HG02623 (cell line): ENCODE results near the gene TMEM184A.
"Not testable (repeated sequence)": the region's sequence is repeated elsewhere in the genome, so short reads cannot be mapped to it uniquely, and the experiment has no call there.

Experiments
- ATAC-seq: cut with Tn5 transposase; IDR thresholded peaks from one replicate; pipeline ENCODE4 v1.9.1; 2021; ENCODE audit warnings: moderate library complexity; ENCODE audit not compliant: unreplicated experiment

The TMEM184A gene

DNA sequence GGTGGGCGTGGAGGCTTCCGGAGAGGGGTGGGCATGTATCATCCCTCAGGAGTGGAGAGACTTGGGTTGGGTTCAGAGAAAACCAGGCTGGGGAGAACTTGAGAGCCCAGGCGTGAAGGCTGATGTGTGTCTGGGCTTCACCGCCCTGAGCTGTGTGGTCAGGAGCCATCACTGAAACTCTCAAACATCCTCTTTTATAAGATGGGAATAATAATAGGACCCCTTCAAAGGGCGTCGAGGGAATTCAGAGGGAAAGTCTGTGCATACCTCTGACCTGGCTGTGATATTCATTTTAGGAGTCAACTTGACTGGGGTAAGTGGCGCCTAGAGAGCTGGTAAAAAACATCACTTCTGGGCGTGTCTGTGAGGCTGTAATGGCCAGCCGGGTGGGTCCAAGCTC, 34.9 kb upstream of the TMEM184A start:
- no peak for ATAC-seq

DNA sequence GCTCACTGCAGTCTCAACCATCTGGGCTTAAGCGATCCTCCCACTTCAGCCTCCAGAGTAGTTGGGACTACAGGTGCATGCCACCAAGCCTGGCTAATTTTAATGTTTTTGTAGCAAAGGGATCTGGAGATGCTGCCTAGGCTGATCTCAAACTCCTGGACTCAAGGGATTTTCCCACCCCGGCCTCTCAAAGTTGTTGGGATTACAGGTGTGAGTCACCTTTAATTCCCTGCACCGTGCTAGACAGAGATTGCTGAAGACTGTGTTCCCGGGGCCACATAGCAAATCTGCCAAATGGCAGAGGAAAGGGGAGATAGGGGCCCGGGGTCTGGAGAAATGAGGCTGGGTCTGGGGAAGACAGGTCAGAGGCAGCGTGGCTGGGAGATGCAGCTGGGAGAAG, 34.5 kb upstream of the TMEM184A start:
- ATAC-seq = no peak

DNA sequence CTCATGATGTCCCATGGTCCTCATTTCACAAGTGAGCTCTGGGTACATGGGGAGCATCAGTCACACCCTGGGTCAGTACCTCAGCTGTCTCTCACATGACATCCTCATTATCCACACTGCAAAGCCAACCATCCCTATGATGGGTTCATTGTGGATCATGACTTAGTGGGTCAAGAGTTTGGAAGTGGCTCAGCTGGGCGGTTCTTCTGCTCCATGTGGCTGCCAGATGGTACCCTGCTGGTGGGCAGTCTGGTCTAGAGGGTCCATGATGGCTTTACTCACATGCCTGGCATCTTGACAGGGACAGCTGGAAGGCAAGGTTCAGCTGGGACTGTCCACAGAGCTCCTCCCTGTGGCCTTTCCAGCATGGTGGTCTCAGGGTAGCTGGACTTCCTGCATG, 33.0 kb upstream of the TMEM184A start:
- ATAC-seq = no peak

DNA sequence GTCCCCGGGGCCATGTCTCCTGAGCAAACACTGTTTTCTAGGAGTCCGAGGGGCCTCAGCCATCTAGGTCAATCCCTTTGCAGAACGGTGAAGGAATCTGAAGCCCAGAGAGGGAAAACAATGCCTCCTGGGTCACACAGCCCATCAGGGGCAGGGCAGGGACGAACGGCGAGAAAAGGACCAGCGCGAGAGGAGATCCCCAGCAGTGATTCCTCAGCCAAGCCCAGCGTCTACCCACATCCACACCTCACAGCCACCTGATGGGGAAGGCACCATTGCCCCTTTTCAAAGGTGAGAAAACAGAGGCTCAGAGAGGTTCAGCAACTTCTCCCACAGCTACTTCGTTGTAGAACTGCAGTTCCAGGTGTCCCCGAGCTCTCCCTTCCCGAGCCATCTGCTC, 31.7 kb upstream of the TMEM184A start:
- ATAC-seq = no peak

DNA sequence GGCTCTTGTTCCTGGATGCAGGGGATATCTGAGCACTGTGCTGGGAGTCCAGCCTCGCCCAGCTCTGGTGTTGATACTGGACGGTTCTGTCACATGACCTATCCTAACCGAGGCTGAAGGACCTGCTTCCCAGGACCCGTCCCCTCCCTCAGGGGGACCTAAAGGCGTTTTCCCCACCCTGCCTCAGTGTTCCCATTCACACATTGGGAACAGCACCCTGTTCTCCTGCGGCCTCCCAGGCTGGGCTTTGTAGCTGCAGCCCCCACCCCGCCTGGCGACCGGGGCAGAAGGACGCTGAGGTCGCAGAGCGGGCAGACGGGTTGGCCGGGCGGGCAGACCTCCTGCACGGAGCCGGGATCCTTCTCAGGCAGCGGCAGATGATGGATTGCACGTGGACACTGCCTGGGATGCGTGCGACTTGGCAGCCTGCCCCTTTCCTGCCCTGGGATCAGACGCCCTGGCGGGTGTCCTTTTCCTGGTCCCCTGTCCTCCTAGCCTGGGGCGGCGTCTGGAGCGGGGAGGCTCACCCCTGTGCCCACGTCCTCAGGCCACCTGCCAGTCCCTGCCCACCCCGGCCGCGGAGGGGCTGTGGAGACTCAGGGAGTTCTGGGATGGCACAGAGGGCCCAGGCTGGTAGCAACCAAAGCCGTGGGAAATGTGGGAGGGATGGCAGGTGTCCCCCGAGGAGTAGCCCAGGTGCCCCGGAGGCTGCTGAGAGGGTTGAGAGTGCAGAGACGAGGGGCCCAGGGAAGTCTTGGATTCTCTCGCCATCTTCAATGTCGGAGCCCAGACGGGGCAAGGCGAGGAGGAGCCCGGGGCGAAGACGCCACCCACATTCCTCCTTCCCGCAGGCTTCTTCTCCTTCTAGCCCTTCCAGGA, 31.1 kb upstream of the TMEM184A start:
- ATAC-seq = no peak

DNA sequence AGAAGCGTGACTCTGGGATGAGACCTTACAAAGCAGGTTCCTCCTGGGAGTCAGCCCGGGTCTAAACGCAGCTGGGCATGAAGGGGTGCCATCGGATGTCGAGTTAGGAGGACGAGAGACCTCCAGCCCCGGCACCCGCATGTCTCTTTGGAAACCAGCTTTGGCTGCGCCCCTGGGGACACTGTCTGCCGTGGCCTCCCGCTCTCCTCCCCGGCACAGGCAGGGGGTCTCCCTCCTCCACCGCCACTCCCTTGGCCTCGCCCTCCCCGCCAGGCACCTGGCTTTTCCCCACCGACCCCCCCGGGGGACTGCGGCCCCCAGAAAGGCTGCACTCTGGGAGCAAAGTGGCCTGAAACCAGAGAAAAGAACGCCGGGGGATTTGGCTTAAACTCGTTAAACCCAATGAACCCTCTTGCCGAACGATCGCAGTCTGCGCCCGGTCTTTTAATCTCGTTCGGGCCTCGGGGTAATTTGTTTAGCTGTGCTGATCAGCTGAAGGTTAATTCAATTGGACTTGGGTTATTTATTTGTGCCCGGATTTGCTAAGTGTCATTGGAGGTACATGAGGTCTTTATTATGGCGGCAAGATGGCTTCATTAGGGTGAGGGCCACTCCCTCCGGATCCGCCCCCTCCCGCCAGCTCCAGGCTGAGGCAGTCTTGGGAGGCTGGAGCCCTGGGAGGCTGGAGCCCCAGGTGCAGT, 30.3 kb upstream of the TMEM184A start:
- ATAC-seq = no peak

DNA sequence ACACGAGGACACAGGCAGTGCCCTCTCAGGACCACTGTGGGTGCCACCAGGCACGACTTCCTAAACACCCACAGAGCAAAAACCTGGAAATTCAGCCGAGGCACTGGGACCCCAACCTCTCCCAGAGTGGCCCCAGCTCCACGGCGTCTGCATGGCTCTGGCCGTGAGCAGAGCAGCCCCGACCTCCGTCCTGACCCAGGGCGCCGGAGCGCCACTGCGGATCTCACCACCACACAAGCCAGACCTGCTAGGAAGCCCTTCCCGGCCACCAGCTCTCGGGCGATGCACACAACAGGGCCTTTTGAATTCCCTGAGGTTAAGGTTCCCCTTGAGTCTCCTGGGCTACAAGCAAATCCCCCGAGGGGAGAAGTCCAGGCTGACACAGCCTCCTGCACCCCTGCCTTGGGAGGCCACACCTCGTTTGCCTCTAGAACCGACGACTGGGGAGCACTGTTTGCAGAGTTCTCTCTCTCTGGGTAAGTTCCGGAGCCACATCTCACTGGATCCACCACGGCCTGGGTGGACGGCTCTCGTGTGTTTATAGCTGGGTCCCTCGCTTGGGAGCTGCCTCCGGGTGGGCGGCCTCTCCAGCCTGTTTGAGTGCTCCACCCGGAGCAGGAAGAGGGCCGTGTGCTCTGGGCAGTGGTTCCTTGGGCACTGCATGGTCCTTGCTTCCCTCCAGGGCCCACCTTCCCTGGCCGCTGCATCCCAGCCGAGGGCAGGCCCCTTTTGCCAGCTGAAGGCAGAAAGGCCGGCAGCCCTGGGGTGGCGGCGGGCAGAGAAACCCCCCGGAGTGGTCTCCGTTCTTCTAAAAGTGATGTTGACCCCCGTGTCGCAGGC, 29.4 kb upstream of the TMEM184A start:
- ATAC-seq = no peak

DNA sequence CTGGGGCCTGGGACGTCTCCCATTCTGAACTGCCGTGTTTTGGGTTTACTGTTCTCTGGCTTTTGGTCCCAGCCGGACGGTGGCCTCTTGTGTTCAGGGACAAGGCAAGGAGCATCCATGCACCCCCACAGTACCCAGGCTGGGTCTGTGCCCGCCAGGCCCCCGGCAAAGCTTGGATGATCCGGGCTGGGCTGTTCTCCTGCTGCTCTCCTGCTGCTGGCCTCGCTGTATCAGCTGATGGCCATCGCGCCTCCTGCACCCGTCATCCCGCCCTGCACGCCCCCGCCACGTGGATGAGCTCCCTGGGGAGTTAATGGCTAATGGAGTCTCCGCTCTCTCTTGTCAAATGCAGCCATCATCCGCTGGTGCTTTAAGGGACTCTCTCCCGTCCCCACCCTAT, 28.7 kb upstream of the TMEM184A start:
- no peak for ATAC-seq

DNA sequence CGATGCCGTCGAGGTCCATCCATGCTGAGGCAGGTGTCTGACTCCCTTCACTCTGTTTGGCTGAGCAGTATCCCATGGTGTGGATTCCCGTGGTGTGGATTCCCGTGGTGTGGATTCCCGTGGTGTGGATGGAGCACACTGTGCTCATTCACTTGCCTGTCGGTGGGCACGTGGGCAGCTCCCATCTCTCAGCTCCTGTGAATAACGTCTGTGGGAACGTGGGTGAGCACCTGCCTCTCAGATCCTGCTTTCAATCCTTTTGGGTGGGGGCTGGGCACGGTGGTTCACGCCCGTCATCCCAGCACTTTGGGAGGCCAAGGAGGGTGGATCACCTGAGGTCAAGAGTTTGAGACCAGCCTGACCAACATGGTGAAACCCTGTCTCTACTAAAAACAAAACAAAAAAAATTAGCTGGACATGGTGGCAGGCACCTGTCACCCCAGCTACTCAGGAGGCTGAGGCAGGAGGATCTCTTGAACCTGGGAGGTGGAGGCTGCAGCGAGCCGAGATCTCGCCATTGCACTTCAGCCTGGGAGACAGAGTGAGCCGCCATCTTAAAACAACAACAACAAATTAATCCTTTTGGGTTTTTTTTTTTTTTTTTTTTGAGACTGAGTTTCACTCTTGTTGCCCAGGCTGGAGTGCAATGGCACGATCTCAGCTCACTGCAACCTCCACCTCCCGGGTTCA, 27.4 kb upstream of the TMEM184A start:
- ATAC-seq = not testable (repeated sequence)

DNA sequence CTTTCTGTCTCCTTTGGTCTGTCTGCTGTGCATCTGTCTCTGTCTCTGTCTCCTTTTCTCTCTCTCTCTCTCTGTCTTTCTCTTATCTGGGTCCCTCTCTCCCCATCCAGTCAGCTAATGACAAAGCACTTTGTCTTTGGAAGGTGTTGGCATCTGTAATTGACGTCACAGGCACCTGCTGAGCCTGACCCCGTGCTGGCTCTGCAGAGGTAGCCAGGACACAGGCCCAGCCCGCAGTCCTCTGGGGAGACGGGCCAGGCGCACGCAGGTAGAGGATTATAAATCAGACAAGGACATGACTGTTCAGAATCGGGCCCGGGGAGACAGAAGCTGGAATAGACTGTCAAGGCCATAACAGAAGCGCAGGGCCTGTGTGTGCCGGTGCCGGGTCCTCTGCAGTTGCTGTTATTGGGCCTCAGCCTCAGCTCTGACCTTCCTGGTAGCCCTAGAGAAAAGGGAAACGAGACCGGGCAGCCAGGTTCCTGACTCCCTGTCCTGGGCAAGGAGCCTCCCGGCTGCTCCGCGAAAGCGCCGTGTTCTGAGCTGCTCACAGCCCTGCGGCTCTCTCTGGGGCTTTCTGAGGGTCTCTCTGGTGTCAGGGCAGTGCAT, 24.5 kb upstream of the TMEM184A start:
- no peak for ATAC-seq

DNA sequence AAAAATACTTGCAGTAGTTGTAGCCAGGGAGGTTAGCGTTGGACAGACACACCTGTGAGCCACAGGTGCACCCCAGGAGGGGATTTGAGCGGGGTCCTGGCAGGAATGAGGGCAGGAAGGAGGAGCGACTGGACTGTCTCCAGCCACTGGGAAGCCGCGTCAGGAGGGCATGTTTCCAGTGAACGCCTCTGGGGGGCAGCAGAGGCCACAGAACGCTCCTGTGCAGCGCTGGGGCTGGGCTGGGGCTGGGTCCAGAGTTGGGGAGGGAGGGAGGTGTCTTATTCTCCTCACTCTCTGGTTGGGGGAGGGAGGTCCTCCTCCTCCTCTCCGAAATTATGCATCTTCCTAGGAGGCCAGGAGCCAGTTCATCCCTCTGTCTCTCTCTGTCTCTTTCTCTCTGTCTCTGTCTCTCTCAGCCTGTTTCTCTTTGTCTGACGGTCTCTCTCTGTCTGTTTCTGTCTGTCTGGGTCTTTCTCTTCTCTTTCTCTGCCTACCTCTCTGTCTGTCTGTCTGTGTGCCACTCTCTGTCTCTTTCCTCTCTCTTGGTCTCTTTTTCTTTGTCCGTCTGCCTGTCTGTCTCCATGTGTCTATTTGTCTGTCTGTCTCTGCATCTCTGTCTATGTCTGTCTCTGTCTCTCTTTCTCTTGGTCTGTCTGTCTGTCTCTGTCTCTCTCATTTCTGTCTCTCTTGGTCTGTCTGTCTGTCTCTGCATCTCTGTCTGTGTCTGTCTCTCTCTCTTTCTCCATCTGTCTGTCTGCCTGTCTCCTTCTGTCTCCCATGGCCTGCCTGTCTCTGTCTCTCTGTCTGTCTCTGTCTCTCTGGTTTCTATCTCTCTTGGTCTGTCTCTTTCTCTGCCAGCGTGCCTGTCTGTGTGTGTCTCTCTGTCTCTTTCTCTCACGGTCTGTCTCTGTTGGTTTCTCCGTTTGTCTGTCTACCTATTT, 23.7 kb upstream of the TMEM184A start:
- ATAC-seq = no peak

DNA sequence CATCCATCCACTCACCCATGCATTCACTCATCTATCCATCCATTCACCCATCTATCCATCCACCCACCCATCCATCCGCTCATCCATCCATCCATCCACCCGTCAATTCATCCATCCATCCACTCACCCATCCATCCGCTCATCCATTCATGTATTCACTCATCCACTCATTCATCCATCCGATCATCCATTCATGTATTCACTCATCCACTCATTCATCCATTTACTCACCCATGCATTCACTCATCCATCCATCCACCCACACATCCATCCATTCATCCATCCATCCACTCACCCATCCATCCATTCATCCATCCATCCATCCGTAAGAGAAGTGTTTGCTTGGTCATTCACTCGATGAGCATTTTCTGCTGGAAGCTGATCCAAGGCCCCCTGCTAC, 22.5 kb upstream of the TMEM184A start:
- no peak for ATAC-seq

DNA sequence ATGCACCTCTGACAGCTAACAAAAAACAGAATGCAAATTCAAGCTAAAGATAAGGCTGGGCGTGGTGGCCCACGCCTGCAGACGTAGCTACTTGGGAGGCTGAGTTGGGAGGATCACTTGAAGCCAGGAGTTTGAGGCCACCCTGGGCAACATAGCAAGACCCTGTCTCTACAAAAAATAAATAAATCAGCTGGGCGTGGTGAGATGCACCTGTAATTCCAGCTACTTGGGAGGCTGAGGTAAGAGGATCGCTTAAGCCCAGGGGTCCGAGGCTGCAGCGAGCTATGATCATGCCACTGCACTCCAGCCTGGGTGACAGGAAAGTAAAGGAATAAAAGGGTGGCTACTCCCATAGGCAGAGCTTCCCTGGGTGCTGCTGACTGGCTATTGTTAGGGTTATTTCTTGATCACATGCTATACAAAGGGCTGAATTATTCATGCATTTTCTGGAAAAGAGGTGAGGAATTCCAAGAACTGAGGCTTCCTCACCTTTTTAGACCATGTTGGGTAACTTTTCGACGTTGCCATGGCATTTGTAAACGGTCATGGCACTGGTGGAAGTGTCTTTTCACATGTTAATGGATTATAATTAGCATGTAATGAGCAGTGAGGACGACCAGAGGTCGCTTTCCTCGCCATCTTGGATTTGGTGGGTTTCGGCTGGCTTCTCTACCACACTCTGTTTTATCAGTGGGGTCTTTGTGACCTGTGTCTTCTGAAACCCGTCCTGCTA, 20.7 kb upstream of the TMEM184A start:
- ATAC-seq = no peak

DNA sequence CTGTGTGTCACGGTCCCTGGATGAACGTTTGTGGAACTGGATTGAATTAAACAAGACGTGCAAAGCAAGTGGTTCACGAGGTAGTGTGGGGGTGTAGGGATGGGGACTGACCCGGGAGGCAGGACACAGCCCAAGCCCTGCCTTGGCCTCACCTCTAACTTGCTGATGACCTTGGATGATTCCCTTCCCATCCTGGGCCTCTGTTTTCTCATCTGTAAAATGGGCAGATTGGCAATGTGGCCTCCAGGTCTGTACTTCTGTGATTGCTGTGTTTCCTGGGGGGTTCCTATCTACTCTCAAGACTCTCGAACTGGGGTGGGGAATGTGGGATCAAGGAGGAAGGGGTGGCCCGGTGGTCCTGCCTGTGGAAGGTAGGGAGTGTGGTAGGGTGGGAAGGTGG, 19.8 kb upstream of the TMEM184A start:
- no peak for ATAC-seq

DNA sequence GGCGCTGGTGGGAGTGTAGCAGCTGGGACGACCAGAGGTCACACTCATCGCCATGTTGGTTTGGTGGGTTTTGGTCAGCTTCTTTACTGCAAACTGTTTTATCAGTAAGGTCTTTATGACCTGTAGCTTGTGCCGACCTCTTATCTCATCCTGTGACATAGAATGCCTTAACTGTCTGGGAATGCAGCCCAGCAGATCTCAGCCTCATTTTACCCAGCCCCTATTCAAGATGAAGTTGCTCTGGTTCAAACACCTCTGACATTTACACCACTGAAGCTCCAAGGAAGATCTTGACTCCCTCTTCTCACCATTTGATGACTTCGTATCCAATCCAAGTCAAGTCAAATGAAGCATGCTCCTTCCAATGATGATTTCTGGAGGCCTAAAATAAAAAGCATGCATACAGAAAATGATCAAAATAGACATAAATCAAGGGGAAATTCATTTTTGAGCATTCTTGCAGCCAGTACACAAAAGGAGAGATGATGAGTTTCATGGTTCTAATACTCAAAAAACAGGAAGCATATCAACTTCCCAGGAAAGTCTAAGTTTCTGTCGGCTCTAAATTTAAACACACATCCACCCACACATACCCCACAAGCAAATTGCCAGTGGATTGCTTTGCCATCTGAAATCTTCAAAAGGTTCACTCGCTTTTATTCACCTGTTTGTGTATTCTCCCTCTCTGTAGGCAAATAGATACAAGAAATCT, 16.3 kb upstream of the TMEM184A start:
- no peak for ATAC-seq

DNA sequence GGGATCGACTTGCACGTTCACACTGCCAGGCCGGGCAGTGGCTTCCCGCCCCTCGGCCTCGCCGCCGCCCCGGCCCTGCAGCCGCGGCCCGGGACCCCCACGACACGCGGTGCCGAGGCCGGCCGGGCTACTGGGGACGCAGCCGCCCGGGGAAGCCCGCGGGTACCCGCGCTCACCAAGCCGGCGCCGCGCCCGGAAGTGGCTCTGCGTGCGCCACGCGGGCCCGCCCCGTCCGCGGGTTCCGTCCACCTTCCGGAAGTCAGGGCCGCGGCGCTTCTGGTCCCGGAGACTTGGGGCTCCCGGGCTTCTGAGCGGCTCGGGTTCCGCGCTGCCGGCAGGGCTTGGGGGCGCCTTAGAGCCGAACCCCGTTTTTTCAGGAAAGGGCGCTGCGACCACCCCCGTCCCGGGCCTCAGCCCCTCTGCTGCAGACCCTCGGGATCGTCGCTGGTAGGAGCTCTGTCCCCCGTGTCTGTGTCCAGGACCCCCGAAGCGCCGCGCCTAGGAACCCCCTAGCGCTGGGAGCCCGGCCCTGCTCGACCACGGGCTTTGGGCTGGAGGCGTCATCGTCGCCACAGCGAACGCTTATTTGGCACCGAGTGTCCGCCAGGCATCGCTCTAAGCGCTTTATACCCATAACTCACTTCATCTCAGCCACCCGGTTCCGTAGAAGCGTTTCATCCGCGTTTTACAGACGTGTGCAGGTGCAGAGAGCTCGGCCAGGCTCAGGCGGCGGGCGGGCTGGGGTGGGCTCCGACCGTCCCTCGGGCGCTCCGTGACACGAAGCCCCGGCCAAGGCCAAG, 14.0 kb upstream of the TMEM184A start, which contains the start of gene PSMG3:
TSS of gene PSMG3 (minus strand) at position 200 of the 800 bp plus-strand sequence. CDS start 693 bp downstream, outside the sequence.
- ATAC-seq = peak; percentile 83

DNA sequence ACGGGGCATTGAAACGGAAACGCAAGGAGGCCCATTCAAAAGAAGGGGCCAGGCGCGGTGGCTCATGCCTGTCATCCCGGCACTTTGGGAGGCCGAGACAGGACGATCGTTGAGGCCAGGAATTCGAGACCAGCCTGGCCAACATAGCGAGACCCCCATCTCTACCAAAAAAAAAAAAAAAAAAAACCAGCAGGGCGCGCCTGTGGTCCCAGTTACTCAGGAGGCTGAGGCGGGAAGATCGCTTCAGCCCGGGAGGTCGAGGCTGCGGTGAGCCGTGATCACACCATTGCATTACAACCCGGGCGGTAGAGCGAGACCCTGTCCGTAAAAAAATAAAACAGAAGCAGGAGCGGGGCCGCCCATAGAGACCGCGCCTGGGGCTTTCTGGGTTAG, 13.4 kb upstream of the TMEM184A start:
- ATAC-seq = no peak
